GM18502 (cell line): Measurements from ENCODE around the gene PLB1.
"Not testable (repeated sequence)": the region's sequence is repeated elsewhere in the genome, so short reads cannot be mapped to it uniquely, and the experiment has no call there.

ENCODE experiments used
- ATAC-seq: cut with Tn5 transposase; IDR thresholded peaks from one replicate; pipeline ENCODE4 v1.9.1; 2021; ENCODE audit warnings: mild to moderate bottlenecking; ENCODE audit not compliant: unreplicated experiment, poor library complexity

Gene PLB1

GRCh38 chr2:28656937-28657615 lies 161.2 kb downstream of the PLB1 start:
- ATAC-seq = no peak

- no peak for ATAC-seq
These were observed 162.5 kb downstream of the PLB1 start for GRCh38 chr2:28658369-28658768.

- ATAC-seq = no peak
These were observed 163.3 kb downstream of the PLB1 start for GRCh38 chr2:28659127-28659526.

- no peak for ATAC-seq
These were observed 165.7 kb downstream of the PLB1 start for GRCh38 chr2:28661589-28662001.

- no peak for ATAC-seq
These were observed 166.2 kb downstream of the PLB1 start for GRCh38 chr2:28662044-28662443.

- no peak for ATAC-seq
These were observed 166.8 kb downstream of the PLB1 start for GRCh38 chr2:28662468-28663181.

GRCh38 chr2:28663359-28663758 lies 167.5 kb downstream of the PLB1 start:
- ATAC-seq = no peak

- no peak for ATAC-seq
These were observed 168.4 kb downstream of the PLB1 start for GRCh38 chr2:28664120-28664842.

- no peak for ATAC-seq
These were observed 169.3 kb downstream of the PLB1 start for GRCh38 chr2:28665041-28665704.

GRCh38 chr2:28665811-28666377 lies 170.0 kb downstream of the PLB1 start:
- not testable (repeated sequence) for ATAC-seq

- no peak for ATAC-seq
These were observed 170.8 kb downstream of the PLB1 start for GRCh38 chr2:28666496-28667184.

GRCh38 chr2:28667261-28667660 lies 171.4 kb downstream of the PLB1 start:
- ATAC-seq = no peak

- ATAC-seq = no peak
These were observed 172.4 kb downstream of the PLB1 start for GRCh38 chr2:28668106-28668814.

GRCh38 chr2:28668880-28669279 lies 173.0 kb downstream of the PLB1 start:
- no peak for ATAC-seq

- ATAC-seq = no peak
These were observed 175.0 kb downstream of the PLB1 start for GRCh38 chr2:28670856-28671255.

- no peak for ATAC-seq
These were observed 177.5 kb downstream of the PLB1 start for GRCh38 chr2:28673338-28673737.

GRCh38 chr2:28674062-28674712 lies 178.3 kb downstream of the PLB1 start:
- ATAC-seq = no peak

GRCh38 chr2:28674713-28675068 lies 178.8 kb downstream of the PLB1 start:
- no peak for ATAC-seq
